Measurements from ENCODE around the gene DTNBP1.

Gene DTNBP1

DNA sequence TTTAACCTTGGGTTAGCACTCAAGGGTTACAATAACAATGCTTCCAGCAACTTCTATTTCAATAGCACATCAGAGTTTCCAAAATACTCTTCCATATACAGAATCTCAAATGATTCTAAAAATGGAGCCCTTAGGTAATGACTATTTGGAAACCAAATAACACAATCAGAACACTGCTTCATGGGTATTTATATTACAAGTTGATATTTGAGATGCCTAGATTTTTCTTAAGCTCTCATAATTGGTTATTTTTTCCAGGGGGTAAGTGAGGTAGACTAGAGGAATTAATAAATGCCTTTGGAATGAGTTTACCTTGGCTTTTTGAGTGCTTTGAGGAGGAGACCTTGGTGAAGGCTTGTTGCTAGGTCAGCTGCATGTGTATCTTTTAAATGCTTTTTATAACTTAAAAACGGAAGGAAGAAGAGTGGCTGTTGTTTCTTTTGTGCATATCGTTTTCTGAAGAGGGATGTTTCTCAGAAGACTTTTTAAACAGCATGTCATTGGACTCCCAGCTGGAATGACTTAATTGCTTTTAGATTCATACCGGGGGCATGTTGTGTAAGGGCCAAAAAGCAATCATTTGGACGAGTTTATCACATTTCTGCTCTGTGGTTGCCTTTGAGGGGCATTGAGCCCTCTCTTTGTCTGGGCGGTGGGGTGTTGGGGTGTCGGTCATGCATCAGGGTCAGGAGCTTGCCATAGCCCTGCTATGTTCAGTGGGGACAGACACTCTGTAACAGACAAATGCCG is 186.0 kb downstream of the DTNBP1 start:
- DNase-seq, result no peak

DNA sequence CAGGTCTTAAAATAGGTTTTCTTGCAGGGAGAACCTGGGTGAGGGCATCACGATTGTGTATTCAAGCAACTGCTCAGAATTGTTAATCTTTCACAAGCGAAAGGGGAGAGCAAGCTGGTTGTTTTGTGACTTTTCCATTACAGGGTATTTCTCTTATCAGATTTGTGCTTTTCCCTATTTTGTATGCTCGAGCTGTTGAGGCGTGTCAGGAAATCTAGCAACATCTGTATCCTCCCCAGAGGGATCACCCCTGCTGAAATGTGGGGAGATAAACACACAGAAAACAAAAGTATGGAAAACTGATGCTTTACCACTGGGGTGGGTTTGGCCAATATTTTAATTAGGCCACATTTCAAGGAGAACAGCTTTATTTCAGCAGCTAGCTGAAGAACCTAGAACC is 187.0 kb downstream of the DTNBP1 start:
- no peak for DNase-seq

DNA sequence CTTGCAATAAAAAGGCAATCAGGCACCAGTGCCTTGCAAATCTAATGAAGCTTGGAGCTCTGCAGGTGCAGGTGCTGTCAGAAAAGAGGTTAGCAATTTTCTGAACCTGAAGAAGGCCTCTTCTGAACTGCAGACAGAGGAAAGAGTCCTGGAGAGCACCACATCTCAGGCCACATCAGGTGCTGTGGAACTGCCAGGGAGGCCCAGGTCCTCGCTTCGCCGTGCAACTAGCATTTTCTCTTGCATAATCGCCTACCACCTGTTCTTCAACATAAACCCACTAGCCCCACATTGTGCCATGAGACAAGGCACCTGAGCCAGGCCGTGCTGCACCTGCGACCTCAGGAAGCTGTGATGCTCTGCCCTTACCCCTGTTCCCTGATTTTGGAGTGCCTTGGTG is 187.6 kb downstream of the DTNBP1 start:
- DNase-seq, result no peak

DNA sequence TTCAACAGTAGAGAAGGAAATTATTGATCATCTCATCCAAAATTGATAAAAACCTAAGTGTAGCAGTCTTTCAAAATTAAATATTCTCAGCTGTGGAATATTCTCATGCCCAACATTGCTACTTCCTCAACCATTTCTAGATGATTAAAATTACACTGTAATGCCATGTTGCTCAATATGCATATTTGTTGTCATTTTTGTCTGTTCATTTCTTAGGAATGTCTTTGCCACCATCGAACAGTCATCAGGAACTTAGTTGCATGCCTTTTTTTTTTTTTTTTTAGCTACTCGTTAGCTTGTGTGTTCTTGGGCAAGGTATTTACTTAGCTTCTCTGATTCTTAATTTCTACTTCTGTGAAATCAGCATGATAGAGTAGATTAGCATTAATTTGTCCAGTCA is 188.6 kb downstream of the DTNBP1 start:
- DNase-seq, result no peak

DNA sequence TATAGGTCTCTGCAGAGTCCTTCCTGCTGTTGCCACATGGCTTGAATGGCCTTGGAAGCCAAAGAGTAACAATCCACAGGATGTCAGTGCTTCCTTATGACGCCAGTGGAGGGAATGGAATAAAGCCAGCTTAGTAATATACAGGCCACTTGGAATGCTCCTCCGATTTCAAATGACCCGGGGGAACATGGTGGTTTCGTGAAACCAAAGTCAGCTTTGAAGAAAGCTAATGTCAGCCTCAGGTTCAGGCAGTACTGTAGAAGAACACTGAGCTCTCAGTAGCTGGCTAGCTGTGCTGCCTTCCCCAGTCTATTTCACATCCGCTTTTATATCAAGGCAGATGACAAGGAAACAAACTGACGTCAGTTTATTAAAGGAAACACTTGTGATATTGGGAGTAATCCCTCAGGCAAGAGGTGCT is 189.1 kb downstream of the DTNBP1 start:
- DNase-seq, result no peak

DNA sequence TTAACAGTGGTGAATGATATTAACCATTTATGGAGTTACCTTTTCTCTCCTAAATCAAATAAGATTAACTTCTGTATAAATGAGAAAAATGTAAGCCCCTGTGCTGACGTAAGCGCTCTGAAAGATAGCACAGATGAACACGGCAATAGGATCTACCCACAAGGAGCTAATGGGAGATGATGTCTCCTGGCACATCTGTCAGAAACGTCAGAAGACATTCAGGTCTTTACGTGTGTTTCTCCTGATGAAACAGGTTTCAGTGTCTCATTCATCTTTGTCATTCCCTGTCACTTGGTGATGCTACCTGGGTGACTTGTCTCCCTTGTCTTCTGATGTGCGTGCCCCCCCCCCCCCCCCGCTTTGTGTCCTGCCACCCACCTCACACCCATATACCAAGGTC is 189.7 kb downstream of the DTNBP1 start:
- no peak for DNase-seq
